OCI-LY3 (cell line): ENCODE measurements around the gene SETD5.

Source experiments
- H2AFZ ChIP-seq: fragments of 200-600, 300-600 bp; shearing (Covaris generic); 2 replicates; pipeline ENCODE4 v1.6.0; 2014; ENCODE audit warnings: antibody characterized with exemption, low read depth, low read length
- H3K27ac ChIP-seq: fragments of 200-600, 300-600 bp; sonication (generic); 2 replicates; pipeline ENCODE4 v1.5.1; 2014; ENCODE audit warnings: mild to moderate bottlenecking, low read length, moderate library complexity, mixed read lengths
- H3K27me3 ChIP-seq: fragments of 200-600, 300-600 bp; sonication (generic); 2 replicates; pipeline ENCODE4 v1.6.1; 2014; ENCODE audit warnings: low read depth, low read length, mixed read lengths
- H3K36me3 ChIP-seq: fragments of 200-600, 300-600 bp; sonication (generic); replicated peaks from 2 replicates; pipeline ENCODE3; 2014; ENCODE audit warnings: low read depth, low read length, mixed read lengths
- H3K4me1 ChIP-seq: fragments of 300-600, 200-600 bp; sonication (generic); 2 replicates; pipeline ENCODE4 v1.6.1; 2014; ENCODE audit warnings: low read length, mixed read lengths
- H3K4me2 ChIP-seq: fragments of 200-600, 300-600 bp; sonication (generic); 2 replicates; pipeline ENCODE4 v1.6.1; 2014; ENCODE audit warnings: low read length, mixed read lengths
- H3K4me3 ChIP-seq: fragments of 300-600, 200-600 bp; sonication (generic); 2 replicates; pipeline ENCODE4 v1.5.1; 2014; ENCODE audit warnings: antibody characterized with exemption, mild to moderate bottlenecking, low read length, moderate library complexity
- H3K79me2 ChIP-seq: fragments of 300-600, 200-600 bp; shearing (Covaris generic); 2 replicates; pipeline ENCODE4 v1.6.1; 2014; ENCODE audit warnings: mild to moderate bottlenecking, low read length, mixed read lengths
- H3K9ac ChIP-seq: fragments of 300-600, 200-600 bp; shearing (Covaris generic); 2 replicates; pipeline ENCODE4 v1.6.0; 2014; ENCODE audit warnings: mild to moderate bottlenecking, low read length, moderate library complexity
- H3K9me3 ChIP-seq: fragments of 200-600, 300-600 bp; shearing (Covaris generic); 2 replicates; pipeline ENCODE4 v1.6.1; 2014; ENCODE audit warnings: low read length, mixed read lengths; ENCODE audit not compliant: insufficient read depth
- H4K20me1 ChIP-seq: fragments of 200-600, 300-600 bp; sonication (generic); 2 replicates; pipeline ENCODE4 v1.6.1; 2016; ENCODE audit warnings: low read length, mixed read lengths; ENCODE audit not compliant: insufficient read depth
- CTCF ChIP-seq: fragments of 200-600, 300-600 bp; sonication (generic); IDR thresholded peaks from 2 replicates; pipeline ENCODE4 v1.5.1; 2014; ENCODE audit warnings: antibody characterized with exemption, low read length, low read depth
- EZH2phosphoT487 ChIP-seq: fragments of 200-600 bp; shearing (Covaris generic); IDR thresholded peaks from 2 replicates; pipeline ENCODE4 v1.6.1; 2018; ENCODE audit warnings: antibody characterized with exemption, mixed run types, low read depth

The SETD5 gene

GRCh38 chr3:9386078-9386459 lies 11.3 kb upstream of the SETD5 start:
- peaks cover 22% of the 10 kb centered on the region for H4K20me1 ChIP-seq
- peaks cover 35% of the 10 kb centered on the region for H3K79me2 ChIP-seq
- H3K4me1 ChIP-seq = no peaks in the 10 kb centered on the region

GRCh38 chr3:9386501-9387321 lies 10.7 kb upstream of the SETD5 start:
- no peak overlapping the region for H3K4me3 ChIP-seq
- TF ChIP-seq EZH2phosphoT487 (no peak), CTCF (no peak)
- no peak overlapping the region for H3K9ac ChIP-seq
- no peak overlapping the region for H3K27ac ChIP-seq
- no peaks in the 10 kb centered on the region for H3K27me3 ChIP-seq
- H3K9me3 ChIP-seq = no peaks in the 10 kb centered on the region
- H4K20me1 ChIP-seq = peaks cover 28% of the 10 kb centered on the region
- peaks cover 42% of the 10 kb centered on the region for H3K79me2 ChIP-seq
- H2AFZ ChIP-seq = no peak overlapping the region
- peaks cover 77% of the 10 kb centered on the region for H3K36me3 ChIP-seq
- no peaks in the 10 kb centered on the region for H3K4me1 ChIP-seq
- H3K4me2 ChIP-seq = no peak overlapping the region

More at GRCh38 chr3:9386078-9386459, 11.3 kb upstream of the SETD5 start:
- H3K4me2 ChIP-seq = no peak overlapping the region
- no peak overlapping the region for H3K27ac ChIP-seq
- no peaks in the 10 kb centered on the region for H3K27me3 ChIP-seq
- no peaks in the 10 kb centered on the region for H3K9me3 ChIP-seq
- H2AFZ ChIP-seq = no peak overlapping the region
- TF ChIP-seq CTCF (no peak), EZH2phosphoT487 (no peak)
- no peak overlapping the region for H3K4me3 ChIP-seq
- H3K9ac ChIP-seq = no peak overlapping the region
- peaks cover 76% of the 10 kb centered on the region for H3K36me3 ChIP-seq

- no peak overlapping the region for H2AFZ ChIP-seq
- H3K9ac ChIP-seq = no peak overlapping the region
- H4K20me1 ChIP-seq = peaks cover 34% of the 10 kb centered on the region
- peaks cover 83% of the 10 kb centered on the region for H3K36me3 ChIP-seq
- no peak overlapping the region for H3K27ac ChIP-seq
- peaks cover 47% of the 10 kb centered on the region for H3K79me2 ChIP-seq
- no peaks in the 10 kb centered on the region for H3K4me1 ChIP-seq
- no peak for TF ChIP-seq CTCF
- TF ChIP-seq EZH2phosphoT487 = no peak
- no peaks in the 10 kb centered on the region for H3K9me3 ChIP-seq
- H3K27me3 ChIP-seq = no peaks in the 10 kb centered on the region
- no peak overlapping the region for H3K4me2 ChIP-seq
- no peak overlapping the region for H3K4me3 ChIP-seq
Observed at GRCh38 chr3:9387322-9387655, 10.1 kb upstream of the SETD5 start.

- H3K4me1 ChIP-seq = no peaks in the 10 kb centered on the region; the same call in 1 of the 2 replicates
- no peak overlapping the region for H3K27ac ChIP-seq
- no peaks in the 10 kb centered on the region for H3K27me3 ChIP-seq
- no peaks in the 10 kb centered on the region for H3K9me3 ChIP-seq
- peaks cover 81% of the 10 kb centered on the region for H3K36me3 ChIP-seq
- no peak overlapping the region for H2AFZ ChIP-seq
- TF ChIP-seq EZH2phosphoT487 = no peak
- TF ChIP-seq CTCF = no peak
- no peak overlapping the region for H3K9ac ChIP-seq
- H3K4me2 ChIP-seq = no peak overlapping the region
- H3K79me2 ChIP-seq = peaks cover 56% of the 10 kb centered on the region
- H4K20me1 ChIP-seq = peaks cover 42% of the 10 kb centered on the region
- no peak overlapping the region for H3K4me3 ChIP-seq
Observed at GRCh38 chr3:9388142-9388541, 9.3 kb upstream of the SETD5 start.
